WTC11 (cell line): ENCODE measurements around the gene FER1L5.

Experiments used
- CREB1 ChIP-seq: sonication (generic); formaldehyde crosslinking; IDR thresholded peaks from 2 replicates; pipeline ENCODE4 v1.8.0; 2023; ENCODE audit warnings: mild to moderate bottlenecking, missing genetic modification reagents
- CTCF ChIP-seq: fragments of 200-600 bp; IDR thresholded peaks from 2 replicates; pipeline ENCODE4 v1.8.0; 2022; ENCODE audit warnings: antibody characterized with exemption
- FOXP1 ChIP-seq: sonication (generic); formaldehyde crosslinking; IDR thresholded peaks from 2 replicates; pipeline ENCODE4 v1.8.0; 2022; ENCODE audit warnings: missing genetic modification reagents, mild to moderate bottlenecking, moderate library complexity, borderline replicate concordance
- GABPB1 ChIP-seq: sonication (generic); formaldehyde crosslinking; IDR thresholded peaks from 2 replicates; pipeline ENCODE4 v1.8.1; 2023; ENCODE audit warnings: mild to moderate bottlenecking, missing genetic modification reagents
- JUN ChIP-seq: sonication (generic); formaldehyde crosslinking; IDR thresholded peaks from 2 replicates; pipeline ENCODE4 v1.8.0; 2023; ENCODE audit warnings: mild to moderate bottlenecking, missing genetic modification reagents
- NR1H2 ChIP-seq: sonication (generic); formaldehyde crosslinking; IDR thresholded peaks from 2 replicates; pipeline ENCODE4 v1.9.0; 2021; ENCODE audit warnings: mild to moderate bottlenecking, moderate library complexity, missing genetic modification reagents
- NR3C1 ChIP-seq: sonication (generic); formaldehyde crosslinking; conservative IDR thresholded peaks from 2 replicates; pipeline ENCODE4 v1.8.1; 2023; ENCODE audit warnings: low read depth, mild to moderate bottlenecking, missing genetic modification reagents
- SMAD4 ChIP-seq: sonication (generic); formaldehyde crosslinking; IDR thresholded peaks from 2 replicates; pipeline ENCODE4 v1.8.0; 2022; ENCODE audit warnings: mild to moderate bottlenecking, missing genetic modification reagents
- TEAD4 ChIP-seq: sonication (generic); formaldehyde crosslinking; IDR thresholded peaks from 2 replicates; pipeline ENCODE4 v1.8.0; 2022; ENCODE audit warnings: mild to moderate bottlenecking, missing genetic modification reagents
- TP53 ChIP-seq: sonication (generic); formaldehyde crosslinking; IDR thresholded peaks from 2 replicates; pipeline ENCODE4 v1.8.1; 2023; ENCODE audit warnings: mild to moderate bottlenecking, missing genetic modification reagents

- TF ChIP-seq CTCF (no peak), CREB1 (CRISPR knock-in tag) (no peak), NR1H2 (CRISPR knock-in tag) (no peak), SMAD4 (CRISPR knock-in tag) (no peak), NR3C1 (CRISPR knock-in tag) (no peak), TP53 (CRISPR knock-in tag) (no peak), GABPB1 (CRISPR knock-in tag) (no peak), JUN (CRISPR knock-in tag) (no peak), FOXP1 (CRISPR knock-in tag) (no peak), TEAD4 (no peak)
Observed at GRCh38 chr2:96636551-96637171, 5.9 kb upstream of the FER1L5 start.
